NCI-H69 (cell line): ENCODE measurements around the gene MLC1.

Source experiments
- DNase-seq: peaks from one replicate; lab custom pipeline; 2025; lab: John Stamatoyannopoulos, UW

MLC1 gene

DNA sequence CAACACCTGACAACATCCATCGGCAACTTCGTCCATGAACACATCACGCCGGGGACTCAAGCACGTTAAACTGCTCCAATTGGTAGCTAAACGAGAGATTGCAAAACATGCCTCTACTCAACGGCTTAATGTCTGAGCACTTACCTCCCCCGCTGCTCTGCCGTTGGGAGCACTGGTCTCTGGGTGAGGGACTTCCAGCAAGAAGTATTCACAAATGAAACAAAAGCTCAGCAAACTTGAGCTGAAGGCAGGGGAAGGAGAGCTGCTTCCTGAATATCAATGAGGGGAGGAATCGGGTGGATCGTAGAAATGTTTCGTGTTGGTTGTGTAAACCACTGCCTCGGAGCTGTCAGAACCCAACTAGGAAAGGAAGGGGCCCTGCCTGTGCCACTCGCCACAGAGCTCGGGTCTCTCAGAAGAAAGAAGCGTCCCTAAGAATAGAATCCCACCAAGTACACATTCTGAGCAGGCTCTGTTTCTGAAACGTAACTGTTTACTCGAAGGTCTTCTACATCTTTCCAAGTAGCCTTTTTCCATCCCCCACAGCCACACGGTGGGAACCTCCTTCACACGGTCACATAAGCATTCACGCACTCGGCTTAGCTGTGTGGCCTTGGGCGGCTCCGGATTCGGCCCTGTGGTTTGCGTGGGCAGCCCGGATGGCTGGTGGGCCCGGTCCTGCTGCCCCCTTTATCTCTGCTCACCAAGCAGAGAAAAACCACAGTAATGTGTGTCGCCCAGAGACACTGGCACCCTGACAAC, at the start of gene MLC1:
MLC1 (minus strand) TSS at position 216 of the 762 bp plus-strand sequence. CDS start 524 bp downstream, outside the sequence.
- no peak for DNase-seq

DNA sequence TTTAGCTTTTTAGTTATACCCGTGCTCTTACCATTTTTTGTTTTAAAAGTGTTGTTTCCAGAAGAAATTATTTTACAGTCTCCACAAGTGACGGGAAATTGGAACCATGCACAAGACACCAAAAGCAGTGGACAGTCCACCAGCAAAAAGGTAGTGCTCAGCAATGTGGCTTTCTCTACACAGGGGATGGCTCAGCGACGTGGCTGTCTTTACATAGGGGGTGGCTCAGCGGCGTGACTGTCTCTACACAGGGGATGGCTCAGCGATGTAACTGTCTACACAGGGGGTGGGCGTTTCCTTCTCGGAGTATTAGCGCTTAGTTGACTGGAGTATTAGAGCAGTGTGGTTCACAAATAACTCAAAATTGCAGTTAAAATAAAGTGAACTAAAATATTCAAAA, 49.3 kb upstream of the MLC1 start:
- no peak for DNase-seq

DNA sequence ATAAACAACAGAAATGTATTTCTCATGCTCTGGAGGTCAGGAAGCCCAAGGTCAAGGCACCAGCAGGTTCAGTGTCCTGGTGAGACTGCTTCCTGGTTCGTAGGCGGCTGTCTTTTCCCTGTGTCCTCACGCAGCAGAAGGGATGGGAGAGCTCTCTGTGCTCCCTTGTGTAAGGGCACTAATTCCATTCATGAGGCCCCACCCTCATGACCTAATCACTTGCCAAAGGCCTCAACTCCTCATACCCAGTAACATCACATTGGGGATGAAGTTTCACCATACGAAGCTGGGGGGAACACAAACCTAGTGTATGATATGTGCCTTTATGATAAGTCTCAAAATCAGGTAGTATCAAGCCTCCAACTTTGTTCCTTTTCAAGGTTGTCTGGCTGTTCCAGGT, 46.7 kb upstream of the MLC1 start:
- DNase-seq = no peak

DNA sequence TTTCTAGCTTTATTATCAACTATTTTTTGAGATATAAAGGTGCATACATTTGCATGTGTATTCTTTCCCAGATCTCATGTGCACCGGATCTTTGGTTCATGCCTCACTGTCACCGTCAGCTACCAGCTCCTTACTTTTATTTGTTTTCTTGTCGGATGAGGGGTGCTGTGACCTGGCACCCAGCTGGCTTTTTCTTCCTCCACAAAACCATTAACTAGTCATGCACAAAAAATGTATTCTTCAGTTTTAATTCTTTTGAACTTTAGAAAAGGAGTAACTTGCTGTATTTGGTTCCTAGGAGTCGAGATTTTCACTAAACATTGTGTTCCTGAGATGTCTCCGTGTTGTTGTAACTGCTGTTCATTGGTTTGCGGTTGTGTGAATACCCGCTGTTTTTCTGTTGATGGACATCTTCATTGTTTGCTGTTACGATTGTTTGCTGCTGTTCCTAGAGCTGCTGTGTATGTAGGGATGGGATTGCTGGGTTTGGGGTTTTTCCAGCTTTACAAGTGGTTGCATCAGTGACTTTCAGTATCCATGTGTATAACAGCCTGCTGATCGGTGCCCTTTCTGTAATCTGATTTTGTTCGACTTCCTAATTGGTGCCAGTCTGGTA, 44.0 kb upstream of the MLC1 start:
- no peak for DNase-seq

DNA sequence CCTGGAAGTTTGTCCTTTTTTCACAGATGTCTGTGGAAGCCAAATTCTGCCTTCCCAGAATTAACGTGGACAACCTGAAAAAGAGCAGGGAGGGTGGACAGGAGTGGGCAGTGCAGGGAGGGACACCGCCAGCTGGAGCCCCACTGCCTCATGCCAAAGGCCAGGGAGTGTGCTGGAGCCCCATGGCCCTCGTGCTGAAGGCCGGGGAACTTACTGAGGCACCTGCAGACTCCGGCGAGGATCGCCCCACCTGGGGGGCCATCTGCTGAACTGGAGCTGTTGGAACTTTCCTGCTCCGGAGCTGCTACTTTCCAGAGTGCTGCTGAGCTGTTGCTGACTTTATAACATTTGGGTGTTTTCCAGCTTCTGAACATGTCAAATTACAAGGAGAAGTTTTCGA, 39.8 kb upstream of the MLC1 start:
- no peak for DNase-seq

DNA sequence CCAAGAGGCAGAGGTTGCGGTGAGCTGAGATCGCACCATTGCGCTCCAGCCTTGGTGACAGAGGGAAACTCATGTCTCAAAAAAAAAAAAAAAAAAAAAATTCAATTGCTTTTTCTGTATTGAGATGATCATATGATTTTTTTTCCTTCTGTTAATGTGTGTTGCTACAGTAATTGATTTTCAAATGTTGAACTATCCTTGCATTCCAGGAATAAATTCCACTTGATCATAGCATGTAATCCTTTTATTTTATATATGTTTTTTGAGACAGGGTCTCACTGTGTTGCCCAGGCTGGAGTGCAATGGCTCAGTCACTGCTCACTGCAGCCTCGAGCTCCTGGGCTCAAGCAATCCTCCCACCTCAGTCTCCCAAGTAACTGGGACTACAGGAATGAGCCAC, 37.9 kb upstream of the MLC1 start:
- DNase-seq = no peak

DNA sequence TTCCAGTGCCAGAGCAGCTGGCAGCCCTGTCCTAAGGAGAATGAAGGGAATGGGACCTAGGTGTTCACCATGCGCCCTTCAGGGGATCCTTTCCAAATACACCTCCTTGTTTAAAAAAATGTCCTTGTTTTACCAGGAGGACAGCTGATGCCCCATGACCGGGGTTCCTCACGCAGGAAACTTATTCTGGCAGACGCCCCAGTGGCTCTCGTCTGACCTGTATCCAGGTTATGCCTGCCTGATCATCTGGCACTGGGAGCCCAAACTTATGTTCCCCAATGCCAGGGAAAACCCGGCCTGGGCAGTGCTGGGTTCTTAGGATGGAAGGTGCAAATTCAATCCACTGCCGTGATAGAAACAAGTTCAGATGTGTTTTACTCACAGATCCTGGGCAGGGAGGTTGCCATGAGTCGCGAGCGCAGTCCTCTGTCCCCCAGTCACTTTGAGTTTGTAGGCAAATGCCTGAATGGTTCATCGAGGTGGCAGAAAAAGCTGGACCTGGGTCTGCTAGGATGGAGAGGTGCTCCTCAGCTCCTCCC, 36.0 kb upstream of the MLC1 start:
- no peak for DNase-seq

DNA sequence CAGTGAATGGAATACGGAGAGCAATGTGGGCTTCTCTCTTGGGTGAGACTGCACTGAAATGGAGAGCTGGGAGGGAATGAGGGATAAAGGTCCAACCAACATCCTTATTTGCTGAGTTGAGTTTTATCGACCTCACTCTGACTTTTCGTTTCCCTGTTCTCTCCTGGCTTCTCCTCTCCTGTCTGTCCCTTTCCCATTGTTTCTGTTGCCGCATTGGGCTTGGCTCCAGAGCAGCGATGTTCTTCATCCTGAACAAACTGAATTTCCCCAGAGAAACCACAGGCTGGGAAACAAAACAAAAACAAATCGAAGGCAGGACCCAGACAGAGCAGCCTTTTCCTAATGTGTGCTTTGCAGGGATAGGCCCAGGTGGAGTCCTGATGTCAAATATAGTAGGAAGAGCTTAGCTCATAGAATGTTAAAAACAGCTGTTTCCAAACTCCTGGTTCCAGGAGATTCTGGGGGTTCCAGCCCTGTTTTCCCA, 34.6 kb upstream of the MLC1 start:
- DNase-seq = no peak

DNA sequence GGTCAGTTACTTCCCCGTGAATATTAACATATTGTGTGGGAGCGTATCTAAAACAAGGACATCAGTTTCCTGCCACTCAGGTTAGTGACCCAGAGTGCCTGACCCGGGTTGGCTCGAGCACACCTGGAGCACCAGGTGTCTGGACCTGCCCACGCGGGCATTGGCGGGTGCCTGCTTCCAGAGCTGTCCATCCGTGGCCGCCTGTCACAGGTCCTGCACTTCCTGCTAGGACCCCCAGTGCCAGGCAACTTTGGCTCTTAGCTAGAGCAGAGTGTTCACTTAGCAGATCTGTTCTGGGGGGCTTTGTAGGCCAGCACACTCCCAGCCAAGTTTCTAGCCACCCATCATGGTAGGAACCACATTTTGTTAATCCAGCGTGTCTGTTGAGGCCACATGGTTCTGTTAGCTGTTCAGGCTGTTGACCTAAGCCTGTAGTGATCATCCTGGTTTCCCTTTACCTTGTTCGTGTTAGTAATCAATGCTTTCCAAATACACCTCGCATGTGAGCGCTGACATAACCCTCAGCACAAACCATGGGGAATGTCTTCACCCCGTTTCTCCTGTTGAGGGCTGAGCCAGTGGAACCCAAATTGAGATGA, 34.0 kb upstream of the MLC1 start:
- no peak for DNase-seq

DNA sequence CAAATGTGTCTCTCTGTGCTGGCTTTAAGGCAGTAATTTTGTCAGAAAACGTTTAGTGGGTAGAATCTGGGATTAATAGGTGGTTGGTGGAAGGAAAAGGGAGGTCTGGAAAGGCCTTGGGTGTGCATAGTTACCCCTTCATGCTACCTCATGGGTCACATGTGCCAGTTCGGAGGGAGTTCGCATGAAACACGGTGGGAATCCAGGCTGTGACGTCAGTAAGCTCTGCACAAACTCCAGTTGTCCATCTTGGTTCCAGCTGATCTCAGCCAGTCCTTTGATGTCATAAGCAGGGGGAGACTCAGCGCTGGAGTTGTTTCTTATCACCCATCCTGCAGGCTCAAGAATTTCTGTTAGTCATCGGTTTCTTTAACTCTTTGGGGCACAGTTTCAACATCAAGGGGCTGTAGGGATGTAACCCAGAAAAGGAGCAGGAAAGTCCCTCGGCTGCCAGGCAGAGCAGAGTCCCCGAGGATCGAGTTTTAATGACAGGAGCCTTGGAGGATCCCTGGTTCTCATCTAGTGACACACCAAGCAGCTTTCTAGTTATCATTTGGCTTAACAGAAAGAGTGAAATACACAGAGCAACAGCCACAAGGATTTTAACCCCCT, 33.4 kb upstream of the MLC1 start:
- no peak for DNase-seq

DNA sequence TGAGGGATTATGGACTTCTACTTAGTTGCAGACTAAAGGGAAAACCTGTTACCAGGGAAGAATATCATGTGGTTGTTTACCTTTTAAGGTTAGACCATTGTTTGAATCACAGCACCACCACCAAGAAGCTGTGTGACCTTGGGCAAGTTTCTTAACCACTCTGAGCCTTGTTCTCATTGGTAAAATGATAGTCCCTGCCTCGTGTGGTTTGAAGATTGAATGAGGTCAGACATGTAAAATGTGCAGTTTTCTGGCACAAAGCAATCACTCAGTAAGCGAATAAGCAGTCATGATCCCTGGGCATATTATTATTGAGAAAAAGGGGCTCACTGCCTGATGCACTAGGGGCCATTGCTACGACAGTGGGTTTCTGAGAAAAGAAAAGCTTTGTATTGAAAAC, 32.9 kb upstream of the MLC1 start:
- no peak for DNase-seq

DNA sequence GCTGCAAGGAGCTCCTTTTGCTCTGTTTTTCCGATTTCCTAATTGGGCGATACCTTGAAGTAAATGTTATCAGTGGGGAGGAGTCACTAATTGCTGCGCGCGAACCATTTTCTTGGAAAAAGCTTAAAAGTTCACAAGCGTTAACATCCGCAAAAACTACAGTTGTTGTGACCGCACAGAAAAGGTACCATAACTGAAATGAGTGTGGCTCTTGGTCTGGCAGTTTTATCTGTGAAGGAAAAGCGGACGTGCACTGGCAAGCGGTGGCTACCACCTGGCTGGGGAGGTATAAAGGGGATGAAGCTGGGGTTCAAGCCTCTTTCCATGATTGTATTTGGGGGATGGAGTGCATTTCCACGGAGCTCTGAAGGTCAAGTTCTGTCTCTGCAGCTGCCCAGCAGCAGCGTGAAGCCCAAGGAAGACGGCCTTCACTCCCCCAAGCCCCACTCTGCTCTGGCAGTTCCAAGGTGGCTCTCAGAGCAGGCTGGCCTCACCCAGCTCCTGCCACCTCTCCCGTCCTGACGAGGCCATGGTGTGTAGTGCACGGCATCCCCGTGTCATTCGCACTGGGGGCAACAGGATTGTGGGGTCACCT, 32.0 kb upstream of the MLC1 start:
- no peak for DNase-seq

DNA sequence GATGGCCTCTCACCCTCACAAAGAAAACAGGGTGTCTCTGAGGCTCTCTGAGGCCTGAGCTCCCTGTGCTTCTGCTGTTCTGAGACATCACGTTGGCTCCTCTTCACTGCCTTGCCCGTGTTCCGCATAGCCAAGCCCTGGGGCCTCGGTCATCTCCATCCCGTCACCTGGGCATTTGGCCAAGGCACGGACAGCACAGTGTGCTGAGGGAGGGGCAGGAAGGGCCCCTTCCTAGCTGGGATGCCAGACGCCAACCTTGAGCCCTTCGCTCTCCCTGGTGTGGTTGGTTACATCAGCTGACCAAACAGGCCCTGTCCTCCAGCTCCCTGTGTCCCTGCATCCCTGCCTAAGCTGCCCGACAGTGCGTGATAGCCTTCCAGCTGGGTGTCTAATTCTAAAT, 30.5 kb upstream of the MLC1 start:
- no peak for DNase-seq

DNA sequence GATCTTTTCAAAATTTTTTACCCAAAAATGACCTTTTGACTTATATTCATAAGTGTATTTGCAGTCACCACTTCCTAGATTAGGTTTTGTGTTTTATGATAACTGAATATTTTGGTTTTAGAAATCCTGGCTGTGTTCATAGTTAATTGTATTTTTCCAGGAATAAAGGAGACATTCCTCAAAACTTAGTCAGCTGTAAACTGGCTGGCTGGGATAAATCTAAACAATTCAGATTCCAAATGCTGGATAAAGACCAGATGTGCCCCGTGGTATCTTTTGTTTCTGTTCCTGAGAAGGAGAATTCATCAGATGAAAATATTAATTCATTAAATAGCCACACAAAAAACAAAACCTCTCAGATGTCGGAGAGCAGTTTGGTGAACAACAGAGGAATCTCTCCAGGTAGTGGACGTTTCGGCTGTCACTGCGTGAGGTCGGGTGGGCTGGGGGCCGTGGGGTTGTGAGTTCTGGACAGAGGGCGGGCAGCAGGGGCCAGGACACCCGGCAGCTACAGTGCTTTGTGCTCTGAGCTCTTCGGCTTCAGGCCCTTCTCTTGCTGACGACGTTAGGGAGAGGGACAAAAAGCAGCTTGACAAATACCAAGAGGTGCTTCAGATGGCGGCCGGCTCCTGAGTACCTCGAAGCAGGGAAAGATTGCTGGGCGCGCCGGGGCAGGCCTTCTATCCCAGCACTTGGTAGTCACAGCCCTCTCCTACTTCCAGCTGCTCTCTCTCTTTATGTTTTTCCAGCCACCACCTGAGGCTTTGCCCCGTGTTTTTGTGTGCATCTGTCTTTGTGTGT, 29.2 kb upstream of the MLC1 start:
- peak; percentile 11 for DNase-seq

DNA sequence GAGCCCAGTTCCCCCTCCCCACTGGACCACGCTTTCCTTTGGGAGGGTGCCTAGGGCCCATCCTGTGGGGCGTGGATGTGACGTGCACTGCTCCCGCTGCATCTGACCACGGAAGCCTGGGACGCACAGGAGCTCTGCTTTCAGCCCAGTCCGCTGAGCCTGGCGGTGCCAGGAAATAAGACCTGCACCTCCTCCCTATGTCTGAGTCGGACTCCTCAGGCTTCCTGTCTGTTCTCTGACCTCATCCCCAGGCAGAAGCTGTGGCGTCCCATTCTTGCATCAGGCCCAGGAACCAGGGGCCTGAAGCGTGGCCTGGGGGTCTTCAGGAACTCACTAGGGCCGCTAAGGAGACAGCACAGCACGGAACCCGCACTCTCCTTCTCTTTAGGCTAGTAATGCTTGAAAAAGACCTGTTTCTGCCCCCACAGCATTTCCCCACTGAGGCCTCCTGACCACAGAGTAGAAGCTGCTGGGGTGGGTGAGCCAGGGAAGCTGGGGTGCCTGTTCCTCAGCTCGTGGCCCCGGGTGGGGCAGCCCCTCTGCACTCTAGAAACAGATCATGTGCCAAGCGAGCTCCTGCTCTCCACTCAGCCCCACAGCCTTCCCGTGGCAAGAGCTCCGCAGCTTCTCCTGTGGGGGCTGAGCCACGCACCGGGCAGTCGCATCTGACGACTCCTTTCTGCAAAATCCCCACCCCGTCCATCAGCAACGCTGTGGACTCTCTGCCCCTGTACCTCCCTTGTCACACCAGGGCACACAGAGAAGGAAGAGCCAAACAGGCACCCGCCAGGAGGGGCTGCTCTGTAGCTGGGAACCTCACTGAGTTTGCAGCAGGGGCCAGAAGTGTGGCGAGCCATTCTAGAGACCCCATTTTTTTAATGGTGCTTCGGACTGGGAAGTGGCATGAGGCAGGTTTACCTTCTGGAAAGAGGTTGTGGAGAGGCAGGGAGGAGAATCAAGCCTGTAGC, 27.2 kb upstream of the MLC1 start:
- DNase-seq = no peak

DNA sequence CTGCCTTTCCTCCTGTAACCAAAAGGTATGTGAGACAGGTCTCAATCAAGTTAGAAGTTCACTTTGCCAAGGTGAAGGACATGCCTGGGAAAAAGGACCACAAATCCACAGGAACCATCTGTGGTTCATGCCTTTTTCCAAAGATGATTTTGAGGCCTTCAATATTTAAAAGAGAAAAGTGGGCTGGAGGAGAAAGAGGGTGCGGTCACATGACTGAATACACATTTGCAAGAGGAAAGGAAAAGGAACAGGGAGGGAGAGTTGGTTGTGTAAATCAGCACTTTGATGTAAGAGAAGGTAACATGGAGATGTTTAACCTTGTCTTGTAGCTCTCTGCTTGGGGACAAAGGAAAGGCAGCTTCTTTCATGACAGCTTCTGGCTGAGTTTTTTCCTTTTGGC, 25.8 kb upstream of the MLC1 start:
- DNase-seq = no peak

DNA sequence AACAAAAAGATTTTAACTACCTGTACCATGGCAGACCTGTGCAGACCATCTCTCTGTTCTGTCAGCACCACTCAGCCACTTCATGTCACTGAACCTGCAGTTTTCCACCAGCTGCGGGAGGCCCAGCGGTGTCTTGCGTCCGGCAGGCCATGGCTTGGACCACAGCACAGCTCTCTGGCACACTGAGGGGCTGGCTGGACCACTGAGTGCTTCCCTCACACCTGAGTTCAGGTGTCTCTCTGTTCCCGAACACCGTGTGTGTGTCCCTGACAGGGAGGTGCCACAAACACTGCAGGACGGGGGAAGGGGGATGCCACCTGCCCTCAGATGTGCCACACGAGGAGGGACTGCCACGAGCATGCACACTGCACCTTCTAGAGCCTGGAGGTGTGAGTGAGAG, 22.3 kb upstream of the MLC1 start:
- DNase-seq = no peak

DNA sequence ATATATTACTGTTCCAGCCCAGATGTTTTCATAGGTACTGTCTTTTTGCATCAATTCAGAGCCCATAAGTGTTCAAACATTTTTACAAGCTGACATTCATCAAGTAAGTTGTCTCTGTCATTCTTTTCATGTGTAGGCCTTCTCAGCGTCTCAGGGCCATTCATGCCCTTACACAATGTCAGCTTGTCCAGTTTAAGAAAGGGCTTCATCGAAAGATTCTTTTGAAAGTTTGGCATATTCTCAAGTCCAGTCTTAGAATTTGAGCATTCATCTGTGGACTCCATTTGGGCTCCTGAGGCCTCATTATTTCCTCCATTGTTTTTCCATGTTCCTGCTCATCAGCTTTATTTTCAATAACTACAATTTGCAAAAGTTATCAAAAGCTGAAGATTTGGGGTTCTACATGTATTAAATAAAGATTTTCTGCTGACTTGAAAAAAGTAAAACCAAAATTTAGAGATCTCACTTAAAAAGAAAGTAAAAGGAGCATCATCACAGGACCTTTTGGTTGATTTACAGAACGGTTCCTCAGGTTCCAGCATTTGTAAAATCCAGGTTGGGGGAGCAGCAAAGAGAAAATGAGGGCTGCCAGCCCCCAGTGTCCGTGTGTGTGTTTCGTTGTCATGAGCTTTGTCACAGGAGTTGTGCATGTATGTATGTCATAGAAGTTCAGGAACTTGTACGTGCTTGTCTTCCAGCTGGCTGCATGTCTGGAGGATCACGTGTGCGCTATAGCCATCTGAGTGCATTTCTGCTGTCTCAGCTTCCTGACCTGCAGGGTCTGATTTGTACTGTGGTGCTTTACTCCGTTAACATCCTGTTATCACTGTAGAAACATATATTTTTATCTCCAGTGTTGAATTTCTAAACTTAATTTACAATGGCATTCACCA, 20.2 kb upstream of the MLC1 start:
- DNase-seq = no peak

DNA sequence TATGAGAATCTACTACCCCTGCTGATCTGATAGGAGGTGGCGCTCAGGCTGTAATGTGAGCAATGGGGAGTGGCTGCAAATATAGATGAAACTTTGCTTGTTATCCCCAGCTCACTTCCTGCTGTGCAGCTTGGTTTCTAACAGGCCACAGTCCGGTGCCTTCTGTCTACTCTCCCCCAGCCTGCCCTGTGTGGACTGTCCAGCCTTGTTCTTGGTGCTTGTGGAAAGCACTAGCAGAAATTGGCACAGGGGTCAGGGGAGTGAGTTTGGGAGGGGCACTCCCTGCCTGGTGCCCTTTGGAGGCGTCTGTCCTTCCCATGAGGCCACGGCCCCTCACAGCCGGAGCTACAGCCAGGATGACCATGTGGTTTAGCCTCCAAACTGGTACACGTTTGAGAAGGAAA, 18.9 kb upstream of the MLC1 start:
- DNase-seq = no peak
